MV-4-11 (cell line): Measurements from ENCODE around the gene TYRO3.
"Not testable (repeated sequence)": the region's sequence is repeated elsewhere in the genome, so short reads cannot be mapped to it uniquely, and the experiment has no call there.

Experiments
- DNase-seq: peaks from one replicate; lab custom pipeline; 2025; lab: John Stamatoyannopoulos, UW

The TYRO3 gene

DNA sequence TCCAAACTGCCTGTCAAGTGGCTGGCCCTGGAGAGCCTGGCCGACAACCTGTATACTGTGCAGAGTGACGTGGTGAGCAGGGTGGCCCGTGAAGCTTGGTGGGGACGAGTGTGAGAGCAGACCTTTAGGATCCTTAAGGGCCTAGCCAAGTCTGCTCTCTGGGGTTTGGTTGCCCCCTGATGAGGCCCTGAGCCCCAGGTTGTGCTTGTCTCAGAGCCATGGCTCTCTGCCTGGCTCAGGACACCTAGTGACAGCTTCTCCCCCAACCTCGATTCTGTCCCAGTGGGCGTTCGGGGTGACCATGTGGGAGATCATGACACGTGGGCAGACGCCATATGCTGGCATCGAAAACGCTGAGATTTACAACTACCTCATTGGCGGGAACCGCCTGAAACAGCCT is 14.4 kb downstream of the TYRO3 start:
- no peak for DNase-seq

DNA sequence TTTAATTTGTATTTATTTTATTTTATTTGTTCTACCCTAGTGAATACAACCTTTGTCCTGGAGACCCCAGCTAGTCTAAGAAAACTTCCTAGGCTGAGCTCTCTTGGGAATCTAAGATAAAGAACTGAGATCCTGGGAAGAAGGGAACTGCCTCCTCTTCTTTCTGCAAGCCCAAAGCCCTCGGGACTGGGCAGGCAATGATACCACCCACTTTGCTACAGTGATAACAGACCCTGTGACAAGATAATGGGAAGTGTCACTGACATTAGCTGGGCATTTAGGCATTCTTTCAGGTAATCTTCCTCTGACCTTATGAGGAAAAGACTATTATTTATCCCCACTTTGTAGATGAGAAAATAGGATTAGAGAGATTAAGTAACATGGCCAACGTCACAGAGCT is 15.1 kb downstream of the TYRO3 start:
- DNase-seq: no peak

DNA sequence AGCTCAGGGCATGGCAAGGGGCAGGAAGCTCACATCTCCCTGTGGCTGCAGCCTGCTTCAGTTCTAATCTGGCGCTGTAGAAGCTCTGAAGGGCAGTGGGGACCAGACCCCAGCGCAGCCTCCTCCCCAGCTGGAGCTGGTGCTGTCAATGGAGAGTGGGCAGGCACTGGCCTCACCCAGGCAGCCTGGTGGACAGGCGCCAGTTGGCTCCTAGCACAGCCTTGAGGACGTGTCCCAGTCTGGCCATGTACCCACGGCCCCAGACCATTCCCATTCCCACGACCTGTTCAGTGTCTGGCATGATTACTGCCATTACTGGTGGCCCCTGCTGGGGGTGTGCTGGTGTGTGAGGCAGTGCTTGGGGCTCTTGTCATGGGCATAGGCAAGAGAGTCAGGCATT is 16.3 kb downstream of the TYRO3 start:
- no peak for DNase-seq

DNA sequence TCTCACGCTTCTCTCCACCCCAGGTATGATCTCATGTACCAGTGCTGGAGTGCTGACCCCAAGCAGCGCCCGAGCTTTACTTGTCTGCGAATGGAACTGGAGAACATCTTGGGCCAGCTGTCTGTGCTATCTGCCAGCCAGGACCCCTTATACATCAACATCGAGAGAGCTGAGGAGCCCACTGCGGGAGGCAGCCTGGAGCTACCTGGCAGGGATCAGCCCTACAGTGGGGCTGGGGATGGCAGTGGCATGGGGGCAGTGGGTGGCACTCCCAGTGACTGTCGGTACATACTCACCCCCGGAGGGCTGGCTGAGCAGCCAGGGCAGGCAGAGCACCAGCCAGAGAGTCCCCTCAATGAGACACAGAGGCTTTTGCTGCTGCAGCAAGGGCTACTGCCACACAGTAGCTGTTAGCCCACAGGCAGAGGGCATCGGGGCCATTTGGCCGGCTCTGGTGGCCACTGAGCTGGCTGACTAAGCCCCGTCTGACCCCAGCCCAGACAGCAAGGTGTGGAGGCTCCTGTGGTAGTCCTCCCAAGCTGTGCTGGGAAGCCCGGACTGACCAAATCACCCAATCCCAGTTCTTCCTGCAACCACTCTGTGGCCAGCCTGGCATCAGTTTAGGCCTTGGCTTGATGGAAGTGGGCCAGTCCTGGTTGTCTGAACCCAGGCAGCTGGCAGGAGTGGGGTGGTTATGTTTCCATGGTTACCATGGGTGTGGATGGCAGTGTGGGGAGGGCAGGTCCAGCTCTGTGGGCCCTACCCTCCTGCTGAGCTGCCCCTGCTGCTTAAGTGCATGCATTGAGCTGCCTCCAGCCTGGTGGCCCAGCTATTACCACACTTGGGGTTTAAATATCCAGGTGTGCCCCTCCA is 19.1 kb downstream of the TYRO3 start:
- DNase-seq: no peak

DNA sequence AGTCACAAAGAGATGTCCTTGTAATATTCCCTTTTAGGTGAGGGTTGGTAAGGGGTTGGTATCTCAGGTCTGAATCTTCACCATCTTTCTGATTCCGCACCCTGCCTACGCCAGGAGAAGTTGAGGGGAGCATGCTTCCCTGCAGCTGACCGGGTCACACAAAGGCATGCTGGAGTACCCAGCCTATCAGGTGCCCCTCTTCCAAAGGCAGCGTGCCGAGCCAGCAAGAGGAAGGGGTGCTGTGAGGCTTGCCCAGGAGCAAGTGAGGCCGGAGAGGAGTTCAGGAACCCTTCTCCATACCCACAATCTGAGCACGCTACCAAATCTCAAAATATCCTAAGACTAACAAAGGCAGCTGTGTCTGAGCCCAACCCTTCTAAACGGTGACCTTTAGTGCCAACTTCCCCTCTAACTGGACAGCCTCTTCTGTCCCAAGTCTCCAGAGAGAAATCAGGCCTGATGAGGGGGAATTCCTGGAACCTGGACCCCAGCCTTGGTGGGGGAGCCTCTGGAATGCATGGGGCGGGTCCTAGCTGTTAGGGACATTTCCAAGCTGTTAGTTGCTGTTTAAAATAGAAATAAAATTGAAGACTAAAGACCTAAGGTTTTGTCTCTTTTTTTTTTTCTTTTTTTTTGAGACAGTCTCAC is 19.8 kb downstream of the TYRO3 start:
- DNase-seq: no peak

DNA sequence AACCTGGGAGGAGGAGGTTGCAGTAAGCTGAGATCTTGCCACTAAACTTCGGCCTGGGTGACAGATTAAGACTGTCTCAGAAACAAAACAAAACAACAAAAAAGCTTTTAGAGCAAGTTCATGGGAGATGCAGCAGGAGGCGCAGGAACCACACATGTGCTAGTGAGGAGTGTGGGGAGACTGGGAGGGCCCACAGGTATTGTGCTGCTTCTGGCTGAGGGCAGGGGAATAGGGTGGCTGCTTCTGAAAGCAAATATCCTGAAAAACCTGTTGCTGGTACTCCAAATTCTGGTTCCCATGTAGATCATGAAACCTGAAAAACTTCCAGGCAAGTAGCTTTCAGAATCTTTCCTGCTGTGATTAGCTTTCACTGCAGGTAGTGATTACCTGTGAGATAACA is 22.1 kb downstream of the TYRO3 start:
- no peak for DNase-seq

DNA sequence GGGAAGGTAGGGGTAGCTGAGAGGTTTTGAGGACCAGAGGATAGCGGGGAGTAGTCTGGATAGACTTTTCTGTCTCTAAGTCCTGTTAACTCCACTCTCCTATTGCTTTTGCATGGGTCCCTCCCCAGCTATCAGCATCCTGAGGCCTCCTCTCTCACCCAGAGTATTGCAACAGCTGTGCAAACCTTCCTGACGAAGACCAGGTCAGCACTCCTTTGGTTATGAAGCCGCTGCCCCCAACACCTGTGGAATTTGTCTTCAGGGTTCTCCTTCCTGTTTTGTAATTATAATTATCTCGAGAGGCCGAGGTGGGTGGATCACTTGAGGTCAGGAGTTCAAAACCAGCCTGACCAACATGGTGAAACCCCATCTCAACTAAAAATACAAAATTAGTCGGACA is 24.8 kb downstream of the TYRO3 start:
- DNase-seq: peak; percentile 8

DNA sequence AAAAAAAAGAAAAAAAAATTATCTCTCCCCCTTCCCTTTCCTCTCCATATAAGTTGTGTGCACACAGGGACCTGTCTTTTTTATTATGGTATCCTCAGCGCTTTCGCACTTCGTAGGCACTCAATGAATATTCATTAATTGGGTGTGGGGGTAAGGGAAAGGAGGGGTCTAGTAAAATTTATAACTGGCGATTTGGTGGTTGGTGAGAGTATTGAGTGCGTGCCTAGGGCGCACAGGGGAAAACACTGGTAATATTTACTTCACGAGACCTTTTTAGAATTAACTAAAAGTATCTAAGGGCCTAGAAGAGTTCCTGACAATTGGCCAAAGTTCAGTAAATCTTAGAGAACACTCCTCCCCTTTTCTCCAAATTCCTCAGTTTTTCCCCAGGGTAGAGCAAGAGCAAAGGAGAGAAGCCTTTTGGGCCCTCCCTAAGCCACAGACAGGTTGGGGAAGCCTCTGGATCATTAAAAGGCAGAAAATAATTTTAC is 25.7 kb downstream of the TYRO3 start:
- DNase-seq: peak; percentile 10

DNA sequence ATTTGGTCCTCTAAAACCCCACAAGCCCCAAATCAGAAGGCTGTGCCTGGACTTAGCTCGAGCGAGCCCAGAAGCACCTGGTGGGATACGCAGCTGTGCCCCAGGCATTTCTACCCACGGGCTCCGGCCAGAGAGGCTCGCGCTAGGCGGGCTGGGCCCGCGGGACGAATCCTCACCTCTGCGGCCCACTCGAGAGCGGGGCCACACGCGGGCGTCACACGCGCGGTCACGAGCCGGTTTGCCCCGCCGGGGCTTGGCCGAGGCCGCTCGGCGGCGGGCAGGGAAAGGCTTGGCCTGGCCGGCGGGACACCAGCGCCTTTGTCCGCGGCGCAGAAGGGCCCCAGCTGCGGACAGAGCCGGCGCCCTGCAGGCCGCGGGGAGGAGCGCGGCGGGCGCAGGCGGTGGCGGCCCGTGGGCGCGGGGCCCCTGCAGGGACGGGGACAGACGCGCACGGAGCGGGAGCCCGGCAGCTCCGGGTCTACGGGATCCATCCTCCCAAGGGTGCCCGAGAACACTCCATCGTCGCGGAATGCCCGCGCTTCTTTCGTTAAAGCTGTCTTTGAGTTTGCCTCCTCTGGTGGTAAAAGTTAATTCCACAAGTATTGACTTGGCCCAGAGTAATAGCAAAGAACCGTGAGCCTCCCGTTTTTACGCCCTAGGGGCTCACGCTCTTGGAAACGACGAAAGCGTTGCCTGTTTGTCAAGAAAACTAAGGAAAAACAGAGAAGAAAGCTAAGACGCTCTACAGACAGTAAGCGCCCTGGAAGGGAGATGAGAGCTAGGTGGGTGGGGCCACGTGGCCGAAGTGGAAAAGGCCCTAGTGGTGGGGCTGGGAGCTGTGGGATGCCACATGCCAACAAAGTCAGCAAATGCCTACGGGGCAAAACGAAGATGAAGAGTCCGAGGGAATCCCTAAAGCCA is 26.4 kb downstream of the TYRO3 start:
- DNase-seq: peak; percentile 49

DNA sequence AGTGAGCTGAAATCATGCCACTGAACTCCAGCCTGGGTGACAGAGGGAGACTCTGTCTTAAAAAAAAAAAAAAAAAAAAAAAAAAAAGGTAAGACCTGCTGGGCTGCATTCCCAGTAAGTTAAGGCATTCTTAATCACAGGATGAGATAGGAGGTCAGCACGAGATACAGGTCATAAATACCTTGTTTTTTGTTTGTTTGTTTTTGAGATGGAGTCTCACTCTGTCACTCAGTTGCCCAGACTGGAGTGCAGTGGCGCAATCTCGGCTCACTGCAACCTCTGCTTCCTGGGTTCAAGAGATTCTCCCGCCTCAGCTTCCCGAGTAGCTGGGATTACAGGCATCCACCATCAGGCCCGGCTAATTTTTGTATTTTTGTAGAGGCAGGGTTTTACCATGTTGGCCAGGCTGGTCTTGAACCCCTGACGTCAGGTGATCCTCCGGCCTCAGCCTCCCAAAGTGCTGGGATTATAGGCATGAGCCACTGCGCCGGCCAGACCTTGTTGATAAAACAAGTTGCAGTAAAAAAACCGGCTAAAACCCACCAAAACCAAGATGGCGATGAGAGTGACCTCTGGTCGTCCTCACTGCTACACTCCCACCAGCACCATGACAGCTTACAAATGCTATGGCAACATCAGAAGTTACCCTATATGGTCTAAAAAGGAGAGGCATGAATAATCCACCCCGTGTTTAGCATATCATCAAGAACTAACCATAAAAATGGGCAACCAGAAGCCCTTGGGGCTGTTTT is 27.7 kb downstream of the TYRO3 start:
- not testable (repeated sequence) for DNase-seq

DNA sequence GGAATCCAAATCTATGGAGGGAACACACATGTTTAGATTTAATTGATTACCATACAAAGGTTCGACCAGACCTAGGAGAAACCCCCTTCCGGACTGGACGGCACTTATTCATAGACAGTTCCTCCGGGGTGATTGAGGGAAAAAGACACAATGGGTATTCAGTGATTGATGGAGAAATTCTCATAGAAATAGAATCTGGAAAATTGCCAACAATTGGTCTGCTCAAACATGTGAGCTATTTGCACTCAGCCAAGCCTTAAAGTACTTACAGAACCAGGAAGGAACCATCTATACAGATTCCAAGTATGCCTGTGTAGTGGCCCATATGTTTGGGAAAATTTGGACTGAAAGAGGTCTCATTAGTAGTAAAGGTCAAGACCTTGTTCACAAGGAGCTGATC is 30.0 kb downstream of the TYRO3 start:
- not testable (repeated sequence) for DNase-seq

DNA sequence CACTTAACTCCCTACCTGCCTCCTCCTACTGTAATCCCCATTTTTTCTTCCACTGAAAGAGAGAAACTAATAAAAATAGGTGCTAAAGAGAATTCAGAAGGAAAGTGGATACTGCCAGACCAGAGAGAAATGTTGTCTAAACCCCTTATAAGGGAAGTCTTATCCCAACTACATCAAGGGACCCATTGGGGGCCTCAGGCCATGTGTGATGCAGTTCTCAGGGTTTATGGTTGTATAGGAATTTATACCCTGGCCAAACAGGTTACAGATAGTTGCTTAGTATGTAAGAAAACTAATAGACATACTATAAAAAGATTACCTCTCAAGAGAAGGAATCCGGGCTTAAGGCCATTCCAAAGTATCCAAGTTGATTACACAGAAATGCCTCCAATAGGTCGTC is 30.6 kb downstream of the TYRO3 start:
- not testable (repeated sequence) for DNase-seq

DNA sequence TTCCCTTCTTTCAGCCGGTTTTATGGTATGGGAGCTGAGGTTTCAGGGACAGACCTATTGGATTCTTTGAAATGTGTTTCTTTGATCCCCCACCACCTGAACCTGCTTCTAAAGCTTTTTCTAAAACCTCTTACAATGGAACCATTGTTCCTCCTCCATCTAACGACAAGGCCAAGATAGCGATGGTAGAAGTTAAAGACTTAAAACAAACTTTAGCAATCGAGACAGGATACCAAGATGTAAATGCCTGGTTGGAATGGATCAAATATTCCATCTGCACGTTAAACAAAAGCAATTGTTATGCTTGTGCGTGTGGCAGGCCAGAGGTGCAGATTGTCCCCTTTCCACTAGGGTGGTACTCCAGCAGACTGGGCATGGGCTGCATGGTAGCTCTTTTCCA is 32.2 kb downstream of the TYRO3 start:
- not testable (repeated sequence) for DNase-seq

DNA sequence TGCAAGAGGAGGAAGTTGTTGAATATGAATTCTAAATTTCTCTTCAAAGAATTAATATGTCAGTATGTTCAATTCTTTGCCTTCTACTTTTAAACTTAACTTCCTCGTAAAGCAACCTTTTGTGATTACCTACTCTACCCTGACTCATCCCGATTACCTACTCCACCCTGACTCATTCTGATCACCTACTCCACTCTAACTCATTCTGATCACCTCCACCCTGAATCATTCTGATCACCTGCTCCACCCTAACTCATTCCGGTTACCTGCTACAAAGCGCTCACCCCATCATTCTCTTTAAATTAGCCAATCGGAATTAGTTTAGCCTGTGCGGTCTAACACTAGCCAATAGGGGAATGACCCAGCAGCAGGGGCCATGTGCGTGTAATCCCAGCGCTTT is 33.7 kb downstream of the TYRO3 start:
- DNase-seq: not testable (repeated sequence)

DNA sequence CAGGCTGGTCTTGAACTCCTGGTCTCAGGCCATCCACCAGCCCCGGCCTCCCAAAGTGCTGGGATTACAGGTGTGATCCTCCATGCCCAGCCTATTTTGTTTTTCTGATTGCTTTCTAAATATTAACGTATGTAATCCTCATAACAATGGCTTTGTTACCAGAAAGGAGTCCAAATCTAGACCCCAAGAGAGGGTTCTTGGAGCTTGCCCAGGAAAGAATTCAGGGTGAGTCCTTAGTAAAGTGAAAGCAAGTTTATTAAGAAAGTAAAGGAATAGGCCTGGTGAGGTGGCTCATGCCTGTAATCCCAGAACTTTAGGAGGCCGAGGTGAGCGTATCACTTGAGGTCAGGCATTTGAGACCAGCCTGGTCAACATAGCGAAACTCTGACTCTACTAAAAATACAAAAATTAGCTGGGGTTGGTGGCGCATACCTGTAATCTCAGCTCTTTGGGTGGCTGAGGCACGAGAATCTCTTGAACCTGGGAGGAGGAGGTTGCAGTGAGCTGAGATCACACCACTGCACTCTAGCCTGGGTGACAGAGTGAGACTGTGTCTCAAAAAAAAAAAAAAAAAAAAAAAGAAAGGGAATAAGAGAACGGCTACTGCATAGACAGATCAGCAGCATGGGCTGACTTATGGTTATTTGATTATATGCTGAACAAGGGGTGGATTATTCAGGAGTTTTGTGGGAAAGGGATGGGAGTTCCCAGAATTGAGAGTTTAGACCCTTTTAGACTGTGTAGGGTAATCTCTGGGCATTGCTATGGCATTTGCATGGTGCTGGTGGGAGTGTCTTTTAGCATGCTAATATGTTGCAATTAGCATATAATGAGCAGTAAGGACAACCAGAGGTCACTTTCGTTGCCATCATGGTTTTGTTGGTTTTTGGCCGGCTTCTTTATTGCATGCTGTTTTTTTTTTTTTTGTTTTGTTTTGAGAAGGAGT is 36.1 kb downstream of the TYRO3 start:
- DNase-seq: no peak

DNA sequence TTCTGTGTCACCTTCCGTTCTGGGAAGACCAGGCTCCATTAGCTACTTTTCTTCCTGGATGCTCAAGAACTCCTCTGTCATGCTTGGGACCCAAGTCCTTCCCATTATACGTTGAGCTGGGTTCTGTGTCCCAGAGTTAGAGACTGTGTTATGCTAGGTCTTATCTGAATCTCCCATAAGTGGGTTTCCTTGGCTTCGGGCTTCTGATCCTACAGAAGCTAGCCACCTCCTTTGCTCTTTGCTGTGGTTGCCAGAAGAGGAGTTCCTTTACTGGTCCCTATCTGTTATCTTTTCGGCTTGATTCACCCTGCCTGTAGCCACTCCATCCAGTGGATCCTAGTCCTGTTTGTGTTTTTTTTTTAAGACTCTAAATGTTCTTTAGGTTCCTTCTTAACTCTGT is 38.0 kb downstream of the TYRO3 start:
- no peak for DNase-seq

DNA sequence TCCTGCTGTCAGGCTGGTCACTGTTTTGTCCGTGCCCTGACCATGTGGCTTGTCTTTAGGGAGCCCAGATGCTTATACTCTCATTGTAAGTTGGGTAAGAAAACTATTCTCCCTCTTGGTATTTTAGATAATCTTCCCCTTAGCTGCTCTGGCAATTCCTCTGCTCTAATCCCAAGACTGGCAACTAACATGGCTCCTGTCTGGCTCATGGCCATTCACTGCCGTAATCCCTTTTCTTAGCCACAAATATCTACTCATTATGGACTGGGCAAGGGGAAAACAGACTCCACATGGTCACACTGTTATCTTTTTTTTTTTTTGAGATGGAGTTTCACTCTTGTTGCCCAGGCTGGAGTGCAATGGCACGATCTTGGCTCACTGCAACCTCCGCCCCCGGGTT is 38.8 kb downstream of the TYRO3 start:
- no peak for DNase-seq

DNA sequence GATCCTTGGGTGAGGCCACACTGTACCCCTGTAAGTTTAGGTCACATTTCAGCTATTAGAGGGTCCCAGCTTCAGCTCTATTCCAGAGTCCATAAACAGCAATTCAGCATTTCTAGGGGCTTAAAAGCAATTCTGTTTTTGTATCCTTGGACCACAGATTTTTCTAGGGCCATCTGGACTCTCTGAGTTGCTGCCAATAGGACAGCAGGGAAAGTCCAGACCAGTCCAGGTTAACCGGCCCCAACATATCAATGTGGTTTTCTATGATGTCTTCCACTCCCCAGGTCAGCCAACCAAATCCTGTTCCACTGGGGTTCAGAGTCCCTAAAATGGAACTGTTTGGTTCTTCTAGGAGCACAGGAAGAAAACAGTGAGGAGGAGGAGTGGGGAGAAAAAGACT is 40.0 kb downstream of the TYRO3 start:
- no peak for DNase-seq

DNA sequence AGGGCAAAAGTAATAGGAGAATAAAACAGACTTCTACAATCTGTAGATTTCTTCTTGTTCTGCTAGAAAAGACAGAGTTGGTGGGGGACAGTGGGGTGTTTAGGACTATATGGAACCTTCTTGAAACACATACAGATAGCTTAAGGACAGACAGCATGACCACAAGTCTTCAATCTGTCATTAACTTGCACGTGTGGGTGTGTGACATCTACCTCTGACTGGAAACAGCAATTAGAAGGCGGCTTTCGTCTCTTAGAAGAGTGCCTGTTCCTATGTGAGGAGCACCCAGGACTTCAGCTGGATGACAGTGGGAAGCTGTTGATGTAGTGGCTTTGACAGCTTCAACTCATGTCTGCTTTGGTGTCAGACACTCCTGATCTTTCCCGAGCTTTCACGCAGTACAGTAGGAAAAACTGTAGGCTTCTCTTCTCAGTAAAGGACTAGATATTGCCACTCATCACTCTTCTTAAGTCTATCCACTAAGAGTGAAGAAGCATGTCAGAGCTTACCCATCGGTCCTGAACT is 44.5 kb downstream of the TYRO3 start:
- DNase-seq: no peak
